ENCODE measurements around the gene JAZF1.

- TF ChIP-seq CTCF (IDR thresholded peaks at IDR 0.05) (no peak), POLR2A (IDR thresholded peaks at IDR 0.05) (no peak)
These were observed 125.4 kb downstream of the JAZF1 start for GRCh38 chr7:28055161-28055544.
